Activated naive CD8-positive, alpha-beta T cell treated with anti-CD3 and anti-CD28 coated beads, Interleukin-2, amount 50 U/mL, for 16 hours (primary cell): ENCODE results near the gene DMC1.

Experiments
- DNase-seq: peaks from one replicate; pipeline ENCODE4 v3.0.0-alpha.2; 2020; ENCODE audit warnings: low read depth, low spot score

Gene DMC1

GRCh38 chr22:38469306-38469781 lies 100.6 kb downstream of the DMC1 start:
- no peak for DNase-seq
